NCI-H774 (cell line): Measurements from ENCODE around the gene RAP1GAP2.

Source experiments
- DNase-seq: peaks from one replicate; lab custom pipeline; 2025; lab: John Stamatoyannopoulos, UW

RAP1GAP2 gene

DNA sequence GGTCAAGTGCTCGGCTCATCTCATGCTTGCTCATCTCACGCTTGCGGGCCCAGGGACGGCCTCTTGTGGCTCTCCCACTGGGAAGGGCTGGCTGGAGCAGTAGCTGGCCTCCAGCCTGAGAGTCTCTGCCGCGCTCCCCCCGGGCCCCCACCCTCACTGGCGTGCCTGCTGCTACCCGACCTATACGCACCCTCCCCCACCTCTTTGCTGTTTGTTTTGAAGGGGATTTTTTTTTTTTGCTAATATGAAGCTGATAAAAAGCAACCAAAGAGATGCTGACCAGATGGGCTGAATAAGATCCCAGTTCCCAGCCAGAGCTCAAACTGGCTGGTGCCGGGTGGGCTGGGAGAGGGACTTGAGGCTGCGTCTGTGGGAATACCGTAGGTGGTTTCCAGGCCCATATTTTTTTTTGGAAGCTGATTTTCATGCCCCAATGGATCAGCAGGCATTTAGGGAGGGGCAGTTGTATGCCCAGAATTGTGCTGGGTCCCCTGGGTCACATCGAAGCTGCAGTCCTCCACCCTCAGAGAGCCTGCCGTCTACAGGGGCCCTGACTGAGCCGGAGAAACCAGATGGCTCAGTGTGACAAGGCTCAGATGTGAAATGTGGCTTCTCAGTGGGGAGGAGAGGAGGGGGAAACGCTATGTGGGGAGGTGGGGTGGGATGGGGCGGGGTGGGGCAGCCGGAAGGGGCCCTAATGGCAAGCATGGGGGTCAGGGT, 115.0 kb downstream of the RAP1GAP2 start:
- DNase-seq: no peak

DNA sequence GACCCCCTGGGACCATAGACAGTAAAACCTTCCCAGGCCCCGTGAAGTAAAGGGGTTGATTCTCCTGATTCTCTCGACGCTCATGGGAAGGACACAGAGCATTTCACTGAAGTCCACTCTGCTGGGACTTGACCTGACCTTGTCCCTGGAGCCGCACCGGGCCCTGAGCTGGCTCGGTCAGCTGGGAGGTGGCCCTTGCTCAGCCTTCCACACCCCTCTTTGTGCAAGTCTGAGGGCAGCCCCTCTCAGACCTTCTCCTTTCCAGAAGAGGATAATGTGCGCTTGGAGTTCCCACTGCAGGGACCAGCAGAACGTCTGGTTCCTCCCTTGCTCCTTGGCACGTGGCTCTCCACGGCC, 115.5 kb downstream of the RAP1GAP2 start:
- DNase-seq: no peak

DNA sequence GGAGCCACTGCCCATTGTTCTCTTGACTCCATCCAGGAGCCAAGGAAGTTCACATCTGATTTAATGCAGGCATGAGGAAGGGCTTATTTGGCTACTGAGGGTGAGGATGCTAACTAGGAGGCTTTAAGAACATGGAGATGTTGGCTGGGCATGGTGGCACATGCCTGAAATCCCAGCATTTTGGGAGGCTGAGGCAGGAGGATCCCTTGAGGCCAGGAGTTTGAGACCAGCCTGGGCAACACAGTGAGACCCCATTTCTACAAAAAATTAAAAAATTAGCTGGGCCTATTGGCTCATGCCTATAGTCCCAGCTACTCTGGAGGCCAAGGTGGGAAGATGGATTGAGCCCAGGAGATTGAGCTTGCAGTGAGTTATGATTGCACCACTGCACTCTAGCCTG, 116.5 kb downstream of the RAP1GAP2 start:
- no peak for DNase-seq

DNA sequence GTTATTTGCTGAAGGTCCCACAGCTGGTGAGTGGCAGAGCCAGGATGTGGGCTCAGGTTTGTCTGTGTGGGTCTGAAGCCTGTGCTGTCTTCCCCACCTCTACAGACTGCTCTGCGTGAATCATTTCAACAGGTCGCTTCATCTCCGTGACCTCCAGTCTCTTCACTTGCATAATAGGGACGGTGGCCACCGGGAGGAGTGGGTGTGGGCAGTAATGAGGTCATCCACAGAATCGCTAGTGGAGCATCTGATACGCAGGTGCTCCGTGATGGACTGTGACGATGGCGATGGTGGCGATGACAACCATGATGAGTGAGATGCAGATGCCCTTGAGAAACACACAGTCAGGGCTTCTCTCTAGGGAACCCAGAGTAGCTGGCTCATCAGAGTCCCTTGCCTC, 120.2 kb downstream of the RAP1GAP2 start:
- DNase-seq: no peak

DNA sequence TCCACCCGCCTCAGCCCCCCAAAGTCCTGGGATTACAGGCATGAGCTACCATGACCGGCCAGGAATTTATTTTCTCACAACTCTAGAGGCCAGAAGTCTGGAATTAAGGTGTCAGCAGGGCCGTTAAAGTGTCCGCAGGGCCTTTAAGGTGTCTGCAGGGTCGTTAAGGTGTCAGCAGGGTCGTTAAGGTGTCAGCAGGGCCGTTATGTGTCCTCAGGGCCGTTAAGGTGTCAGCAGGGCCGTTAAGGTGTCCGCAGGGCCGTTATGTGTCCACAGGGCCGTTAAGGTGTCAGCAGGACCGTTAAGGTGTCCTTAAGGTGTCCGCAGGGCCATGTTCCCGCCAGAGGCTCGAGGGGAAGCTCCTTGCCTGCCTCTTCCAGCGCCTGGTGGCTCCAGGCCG, 125.2 kb downstream of the RAP1GAP2 start:
- no peak for DNase-seq

DNA sequence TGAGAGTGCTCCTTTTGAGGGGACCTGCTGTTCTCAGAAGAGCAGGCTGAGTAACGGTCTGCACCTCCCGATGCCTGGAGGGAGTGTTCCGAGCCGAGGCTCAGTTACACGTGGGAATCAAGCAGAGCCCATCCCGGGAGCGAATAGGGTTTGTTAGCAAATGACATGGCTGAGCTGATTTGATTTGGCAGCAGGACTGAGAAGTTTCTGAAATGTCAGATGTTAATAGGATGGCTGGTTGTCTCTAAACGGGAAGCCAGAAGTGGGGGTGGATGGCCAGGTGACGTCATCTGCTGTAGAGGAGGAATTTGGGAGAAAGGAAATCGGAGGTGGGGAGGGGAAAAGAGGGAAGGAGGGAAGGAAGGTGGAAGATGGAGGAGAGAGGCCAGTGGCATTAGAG, 128.0 kb downstream of the RAP1GAP2 start:
- no peak for DNase-seq

DNA sequence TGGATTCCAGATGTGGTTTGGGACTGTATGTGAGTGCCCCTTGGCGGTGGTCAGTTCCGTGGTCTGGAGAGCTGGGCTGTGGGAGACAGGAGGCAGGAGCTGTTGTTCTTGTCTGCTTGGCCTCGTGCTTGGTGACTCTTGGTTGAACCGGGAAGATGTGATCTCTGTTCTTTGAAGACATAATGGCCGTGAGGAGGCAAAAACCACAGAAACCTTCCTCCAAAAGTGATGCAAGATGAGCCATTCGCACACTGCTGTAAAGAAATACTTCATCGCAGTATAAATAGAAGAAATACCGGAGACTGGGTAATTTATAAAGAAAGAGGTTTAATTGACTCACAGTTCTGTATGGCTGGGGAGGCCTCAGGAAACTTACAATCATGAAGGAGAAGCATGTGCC, 128.8 kb downstream of the RAP1GAP2 start:
- no peak for DNase-seq

DNA sequence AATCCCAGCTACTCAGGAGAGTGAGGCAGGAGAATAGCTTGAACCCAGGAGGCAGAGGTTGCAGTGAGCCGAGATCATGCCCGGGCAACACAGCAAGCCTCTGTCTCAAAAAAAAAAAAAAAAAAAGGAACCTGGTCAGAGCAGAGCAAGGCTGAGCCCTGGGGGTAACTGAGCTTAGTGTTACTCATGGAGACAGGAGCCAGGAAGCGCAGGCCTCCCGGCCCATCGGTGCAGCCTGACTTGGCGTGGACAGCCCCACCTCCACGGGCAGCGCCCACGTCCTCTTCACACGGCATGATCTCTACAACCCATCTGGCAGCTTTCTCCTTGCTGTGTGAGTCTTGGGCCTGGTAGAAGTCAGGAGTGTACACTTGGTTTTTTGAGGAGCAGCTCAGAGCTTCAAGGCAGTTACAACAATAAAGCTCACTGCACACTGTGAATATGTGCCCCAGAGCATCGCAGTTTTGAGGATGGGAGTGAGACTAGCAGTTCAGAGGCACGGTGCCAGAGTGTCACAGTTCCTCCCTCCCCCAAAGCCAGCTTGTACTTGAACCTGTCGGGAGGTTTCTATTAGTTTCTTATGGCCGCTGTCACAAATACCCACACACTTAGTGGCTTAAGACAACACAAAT, 129.9 kb downstream of the RAP1GAP2 start:
- DNase-seq: no peak

DNA sequence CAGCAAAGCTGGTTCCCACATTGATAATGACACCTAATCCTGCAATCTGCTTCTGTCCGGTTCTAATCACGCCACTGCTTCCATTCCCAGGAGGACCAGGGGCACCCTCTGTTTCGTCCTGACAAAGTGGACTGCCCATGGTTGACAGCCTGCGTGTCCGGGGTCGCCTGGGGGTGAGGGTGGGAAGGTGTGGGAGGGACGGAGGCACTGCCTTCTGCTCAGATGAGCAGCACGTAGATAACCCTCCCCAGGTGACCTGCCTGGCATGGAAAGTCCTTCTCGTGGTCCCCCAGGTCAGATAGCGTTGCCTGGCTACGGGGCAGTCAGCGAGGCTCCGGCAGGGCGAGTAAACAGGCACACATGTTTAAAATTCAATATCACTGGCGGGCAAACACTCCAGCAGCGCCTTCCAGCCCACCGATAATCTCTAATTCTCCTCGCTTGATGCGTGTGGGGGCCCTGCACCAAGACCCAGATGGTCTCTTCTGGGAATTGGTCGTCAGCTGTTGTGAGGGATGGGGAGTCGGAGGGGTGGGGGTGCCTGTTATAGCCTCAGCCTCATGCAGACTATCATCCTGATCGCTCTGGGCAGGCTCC, 132.2 kb downstream of the RAP1GAP2 start:
- DNase-seq: no peak

DNA sequence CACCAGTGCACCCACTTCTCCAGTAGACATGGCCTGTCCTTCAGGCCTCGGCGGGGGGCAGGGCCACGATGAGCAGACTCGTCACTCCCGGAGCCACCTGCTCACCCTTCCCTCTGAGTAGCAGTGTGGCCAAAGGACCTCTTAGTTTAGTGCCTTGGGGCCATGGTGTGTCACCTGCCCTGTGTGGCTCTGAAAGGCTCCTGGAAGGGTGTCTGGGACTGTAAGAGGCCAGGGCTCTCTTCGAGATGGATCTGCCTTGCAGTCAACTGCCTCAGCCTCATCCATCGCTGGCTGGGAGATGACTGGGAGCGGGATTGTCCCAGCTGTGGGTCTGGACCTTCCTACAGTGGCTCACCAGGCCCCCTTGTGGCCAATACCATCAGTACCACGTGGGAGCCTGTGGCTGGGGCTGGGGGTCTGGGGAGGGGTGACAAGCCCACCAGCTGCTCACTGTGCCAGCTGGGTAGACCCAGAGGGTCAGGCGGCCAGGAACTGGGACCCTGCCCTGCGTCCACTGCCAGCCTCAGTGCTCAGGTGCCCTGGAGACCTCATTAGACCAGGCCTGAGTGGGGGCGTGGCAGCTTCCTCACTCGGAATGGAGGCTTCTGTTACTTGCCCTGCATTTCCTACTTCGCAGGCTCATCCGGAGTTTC, 133.8 kb downstream of the RAP1GAP2 start:
- no peak for DNase-seq

DNA sequence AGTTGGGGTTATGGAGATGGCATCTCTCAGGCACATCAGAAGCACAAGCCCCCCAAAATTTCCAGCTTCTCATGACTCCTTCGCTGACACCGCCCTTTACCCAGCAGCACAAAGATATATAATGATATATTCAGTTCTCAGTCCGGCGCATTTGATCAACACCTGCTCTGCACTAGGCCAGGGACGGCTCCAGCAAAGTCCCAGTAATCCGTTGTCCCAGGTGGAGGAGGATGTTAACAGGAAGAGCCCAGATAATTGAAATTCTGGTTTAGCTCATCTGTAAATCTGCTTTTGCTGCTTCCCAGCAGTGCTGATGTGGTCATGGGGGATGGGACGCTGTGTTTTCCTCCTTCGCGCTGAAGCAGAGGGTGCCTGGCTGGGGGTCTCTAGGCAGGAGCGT, 135.6 kb downstream of the RAP1GAP2 start:
- no peak for DNase-seq

DNA sequence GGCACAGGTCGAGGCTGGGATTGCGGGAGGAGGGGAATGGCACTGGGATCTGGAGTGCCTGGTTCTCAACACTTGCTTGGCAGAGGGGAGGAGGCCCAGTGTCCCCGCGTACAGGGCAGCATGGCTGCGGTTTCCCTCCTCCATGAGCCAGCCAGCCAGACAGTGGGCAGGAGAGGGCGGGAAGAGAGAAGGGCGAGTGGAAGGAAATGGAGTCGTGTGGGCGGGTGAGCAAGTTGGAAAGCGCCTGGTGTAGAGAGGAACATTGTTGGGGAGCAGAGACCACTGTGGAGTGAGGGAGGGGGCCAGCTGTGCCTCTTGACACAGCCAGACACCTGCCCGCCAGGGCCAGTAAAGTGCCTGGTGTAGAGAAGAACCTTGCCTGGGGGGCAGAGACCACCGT, 136.7 kb downstream of the RAP1GAP2 start:
- no peak for DNase-seq

DNA sequence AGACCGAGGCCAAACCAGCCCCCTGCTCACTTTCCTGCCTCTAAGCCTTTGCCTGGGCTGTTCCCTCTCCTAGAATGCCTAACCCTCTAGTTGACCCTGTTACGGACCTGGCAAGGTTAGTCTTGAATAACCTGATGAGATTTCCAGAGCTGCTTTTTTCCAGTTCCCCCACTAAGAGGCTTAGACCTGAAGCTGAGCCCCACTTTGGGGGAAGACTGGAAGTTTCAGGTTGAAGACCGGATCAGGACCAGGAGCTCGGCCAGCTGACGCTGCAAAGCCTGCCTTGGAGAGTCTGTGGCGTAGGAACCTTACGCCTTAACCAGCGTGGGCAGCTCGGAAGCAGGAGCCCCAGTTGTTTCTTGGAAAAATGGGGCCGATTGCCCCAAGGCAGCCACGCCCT, 137.4 kb downstream of the RAP1GAP2 start:
- no peak for DNase-seq

DNA sequence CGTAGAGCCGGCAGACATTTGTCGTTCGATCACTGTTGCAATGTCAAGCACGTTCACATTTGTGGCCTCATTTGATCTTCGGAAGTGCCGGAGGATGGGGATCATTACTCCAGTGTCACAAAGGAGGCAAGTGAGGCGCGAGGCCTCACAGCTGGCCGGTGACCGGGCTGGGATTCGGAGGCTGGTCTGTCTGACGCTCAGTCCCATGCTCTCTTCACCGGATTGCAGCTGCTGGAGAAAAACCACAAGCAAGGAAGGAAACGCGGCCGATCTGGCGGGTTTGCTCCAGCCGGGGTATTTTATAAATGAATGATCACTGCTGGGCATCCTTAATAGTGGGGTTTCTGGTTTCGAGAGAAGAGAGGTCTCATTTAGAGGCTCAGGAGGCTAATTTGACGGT, 139.4 kb downstream of the RAP1GAP2 start:
- DNase-seq: no peak

DNA sequence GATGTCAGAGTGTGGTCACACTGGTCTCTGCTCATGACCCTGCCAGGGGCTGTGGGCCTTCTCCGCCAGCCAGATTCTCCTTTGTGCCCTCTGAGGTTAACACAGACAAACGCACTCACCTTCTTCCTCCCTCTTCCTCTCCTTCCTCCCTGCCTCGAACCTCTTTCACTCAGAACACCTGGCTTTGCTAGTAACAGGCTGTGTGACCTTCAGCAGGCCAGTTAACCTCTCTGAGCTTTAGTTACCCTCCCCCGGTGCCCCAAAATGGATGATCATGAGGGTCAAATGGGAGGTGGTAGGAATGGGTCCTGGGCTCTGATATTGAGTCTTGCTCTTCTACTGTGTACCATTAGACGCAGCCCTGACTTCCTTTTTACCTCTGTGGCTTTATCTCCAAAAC, 140.1 kb downstream of the RAP1GAP2 start:
- DNase-seq: no peak

DNA sequence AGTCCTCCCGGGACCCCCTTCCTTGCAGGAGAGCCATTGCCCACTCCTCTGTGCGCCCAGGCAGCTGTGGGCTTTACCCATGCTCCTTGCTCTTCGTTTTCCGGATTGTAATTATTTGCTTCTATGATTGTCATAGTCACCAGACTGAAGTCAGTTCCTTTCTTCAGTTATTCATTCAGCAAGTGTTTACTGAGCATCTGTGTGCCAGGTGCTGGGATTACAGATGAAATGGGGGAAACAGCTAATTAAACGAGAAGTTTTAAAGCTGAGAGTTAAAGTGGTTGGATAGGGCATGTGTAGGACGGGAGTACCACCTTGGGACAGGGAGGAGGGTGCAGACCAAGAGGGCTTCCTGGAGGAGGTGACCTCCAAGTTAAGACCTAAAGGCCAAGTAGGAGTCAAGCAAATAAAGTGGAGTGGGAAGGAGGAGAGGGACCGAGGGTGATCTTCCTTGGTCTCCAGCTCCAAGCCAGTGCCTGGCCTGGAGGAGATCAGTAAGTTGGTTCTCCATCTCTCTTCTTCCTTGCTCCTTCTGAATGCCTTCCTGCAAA, 140.6 kb downstream of the RAP1GAP2 start:
- DNase-seq: peak; percentile 0

DNA sequence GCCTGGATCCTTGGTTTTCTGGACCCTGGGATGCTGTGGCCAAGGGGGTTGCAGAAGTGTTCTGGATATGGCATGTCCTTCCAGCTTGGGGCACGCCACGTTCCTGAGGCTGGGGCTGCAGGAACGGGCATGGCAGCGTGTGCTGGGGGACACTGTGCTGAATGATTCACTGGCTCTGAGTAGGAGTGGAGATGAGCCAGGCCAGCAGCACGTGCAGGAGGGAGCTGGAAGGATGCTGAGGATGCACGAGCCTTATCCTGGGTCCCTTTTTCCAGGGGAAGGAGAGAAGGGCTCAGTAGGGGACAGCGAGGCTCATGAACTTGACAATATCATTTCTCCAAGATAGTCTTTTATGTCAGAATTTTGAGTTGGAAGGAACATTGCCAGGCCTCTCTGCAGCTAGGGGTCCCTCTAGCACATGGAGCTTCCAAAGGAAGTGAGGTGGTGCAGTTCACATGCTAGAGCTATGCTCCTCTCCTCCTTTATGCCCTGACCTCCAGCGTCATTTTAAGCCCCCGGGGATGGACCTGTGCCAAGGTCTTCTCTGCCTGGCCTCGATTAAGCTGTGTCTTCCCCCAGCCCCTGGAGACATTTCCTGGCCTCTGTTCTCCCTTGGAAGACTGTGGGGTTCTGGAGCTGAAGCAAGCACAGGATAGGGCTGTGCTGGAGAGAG, 141.2 kb downstream of the RAP1GAP2 start:
- no peak for DNase-seq

DNA sequence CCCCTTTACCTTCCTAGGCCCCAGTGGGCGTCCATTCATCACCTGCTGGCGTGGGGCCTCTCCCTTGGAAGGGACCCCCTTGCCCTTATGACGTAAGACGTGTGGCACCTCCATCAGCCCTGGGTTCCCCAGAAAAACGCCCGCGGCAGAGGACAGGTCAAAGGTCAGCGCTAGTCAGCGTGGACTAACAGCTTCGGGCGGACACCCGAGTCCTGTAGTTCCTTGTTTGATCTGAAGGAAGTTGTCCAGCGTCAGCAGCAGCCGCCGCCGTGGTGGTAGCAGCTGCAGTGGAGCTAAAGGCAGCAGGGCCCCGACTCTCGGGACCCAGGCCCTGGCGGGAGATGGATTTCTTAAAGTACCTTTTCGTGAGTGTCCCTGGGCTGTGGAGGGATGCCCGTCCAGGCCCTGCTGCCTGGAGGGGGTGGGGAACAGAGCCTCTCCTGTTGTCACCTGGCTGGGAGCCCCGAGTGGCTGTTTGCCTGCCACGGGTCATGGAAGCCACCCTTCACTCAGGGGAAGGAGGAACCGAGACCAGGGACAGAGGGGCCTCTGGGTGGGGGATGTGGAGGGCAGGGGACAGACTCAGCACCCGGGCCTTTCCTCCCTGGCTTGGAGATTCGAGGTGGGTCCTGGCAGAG, 143.6 kb downstream of the RAP1GAP2 start:
- DNase-seq: no peak

DNA sequence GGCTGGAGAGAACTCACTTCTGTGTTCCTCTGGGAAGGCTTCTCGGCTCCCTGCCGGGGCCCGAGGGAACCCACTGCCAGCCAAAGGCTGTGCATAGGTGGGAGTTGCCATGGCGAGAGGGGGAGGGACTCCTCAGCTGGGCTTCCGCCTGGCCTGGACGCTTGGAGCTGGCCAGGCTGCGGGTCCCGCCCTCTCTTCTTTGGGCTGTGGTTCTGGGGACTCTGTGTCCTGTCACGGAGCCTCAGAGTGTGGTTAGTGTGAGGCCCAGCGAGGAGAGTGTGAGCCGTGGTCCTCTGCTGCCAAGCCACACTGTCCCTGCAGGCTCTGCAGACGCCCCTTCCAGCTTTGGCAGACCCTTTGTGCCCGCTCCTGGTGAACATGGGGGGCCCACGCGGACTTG, 144.1 kb downstream of the RAP1GAP2 start:
- no peak for DNase-seq

DNA sequence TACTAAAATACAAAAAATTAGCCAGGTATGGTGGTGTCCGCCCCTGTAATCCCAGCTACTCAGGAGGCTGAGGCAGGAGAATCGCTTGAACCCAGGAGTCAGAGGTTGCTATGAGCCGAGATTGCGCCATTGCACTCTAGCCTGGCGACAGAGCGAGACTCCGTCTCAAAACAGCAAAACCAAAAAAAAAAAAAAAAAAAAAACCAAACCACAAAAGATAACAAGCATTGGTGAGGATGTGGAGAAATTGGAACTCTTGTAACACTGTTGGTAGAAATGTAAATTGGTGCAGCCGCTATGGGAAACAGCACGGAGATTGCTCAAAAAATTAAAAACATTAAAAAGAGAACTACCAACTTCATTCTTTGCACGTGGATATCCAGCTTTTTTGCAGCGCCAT, 147.7 kb downstream of the RAP1GAP2 start:
- no peak for DNase-seq

DNA sequence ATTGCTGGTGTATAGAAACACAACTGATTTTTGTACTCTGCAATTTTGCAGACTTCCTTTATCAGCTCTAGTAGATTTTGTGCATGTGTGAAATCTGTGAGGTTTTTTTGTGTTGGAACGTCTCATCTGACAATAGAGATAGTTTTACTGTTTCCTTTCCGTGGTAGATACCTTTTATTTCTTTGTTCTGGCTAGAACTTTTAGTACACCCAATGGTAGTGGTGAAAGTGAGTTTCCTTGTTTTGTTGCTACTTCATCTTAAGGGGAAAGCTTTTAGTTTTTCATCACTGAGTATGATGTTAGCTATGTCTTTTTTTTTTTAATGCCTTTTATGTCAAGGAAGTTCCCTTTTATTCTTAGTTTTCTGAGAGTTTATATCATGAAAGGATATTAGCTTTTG, 149.1 kb downstream of the RAP1GAP2 start:
- no peak for DNase-seq

DNA sequence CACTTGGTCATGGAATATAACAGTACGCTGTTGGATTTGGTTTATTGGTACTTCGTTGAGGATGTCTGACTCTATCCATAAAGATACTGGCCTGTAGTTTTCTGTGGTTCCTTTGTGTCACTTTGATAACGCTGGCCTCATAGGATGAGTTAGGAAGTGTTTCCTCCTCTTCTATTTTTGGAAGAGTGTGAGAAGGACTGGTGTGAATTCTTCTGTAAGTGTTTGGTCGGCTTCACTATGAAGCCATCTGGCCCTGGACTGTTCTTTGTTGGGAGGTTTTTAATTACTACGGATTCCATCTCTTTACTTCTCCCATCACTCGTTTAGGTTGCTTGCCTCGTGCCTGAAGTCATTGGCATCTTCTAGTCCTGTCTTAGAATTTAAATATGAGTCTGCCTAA, 149.9 kb downstream of the RAP1GAP2 start:
- no peak for DNase-seq
